Activated T-helper 1 cell treated with Interleukin-2 at 50 U/mL for 16 hours (primary cell): ENCODE data around the gene SPECC1L.

Experiments used
- DNase-seq: peaks from one replicate; pipeline ENCODE4 v3.0.0-alpha.2; 2020; ENCODE audit warnings: low read depth

SPECC1L gene

DNA sequence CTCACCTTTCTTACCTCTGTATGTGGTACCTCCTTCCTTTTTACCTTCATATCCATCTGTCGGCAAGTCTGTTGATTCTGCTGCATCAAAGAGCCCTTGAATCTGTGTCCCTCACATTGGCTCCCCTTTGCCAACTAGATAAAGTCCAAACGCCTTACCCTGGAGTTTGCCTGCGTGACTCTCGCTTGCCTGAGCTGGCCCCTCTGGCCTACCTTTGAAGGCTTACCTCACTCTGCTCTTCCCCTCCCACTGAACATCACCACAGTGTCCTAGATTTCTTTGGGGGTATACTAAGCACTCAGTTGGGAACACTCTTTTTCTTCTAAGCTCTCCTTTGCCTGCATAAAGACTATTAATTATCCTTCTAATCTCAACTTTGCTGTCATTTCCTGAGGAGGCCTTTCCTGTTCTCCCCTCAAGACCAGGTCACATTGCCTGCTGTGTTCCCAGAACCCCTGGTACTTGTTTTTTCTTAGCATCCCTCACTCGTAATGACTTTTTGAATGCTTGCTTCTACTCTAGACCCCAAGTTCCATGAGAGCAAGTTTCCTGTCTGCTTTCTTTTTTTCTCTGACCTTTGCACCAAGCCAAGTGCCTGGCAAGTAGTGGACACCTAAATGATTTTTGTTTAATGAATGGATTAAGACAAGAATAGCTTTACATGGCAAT is 89.0 kb downstream of the SPECC1L start:
- DNase-seq, result no peak

DNA sequence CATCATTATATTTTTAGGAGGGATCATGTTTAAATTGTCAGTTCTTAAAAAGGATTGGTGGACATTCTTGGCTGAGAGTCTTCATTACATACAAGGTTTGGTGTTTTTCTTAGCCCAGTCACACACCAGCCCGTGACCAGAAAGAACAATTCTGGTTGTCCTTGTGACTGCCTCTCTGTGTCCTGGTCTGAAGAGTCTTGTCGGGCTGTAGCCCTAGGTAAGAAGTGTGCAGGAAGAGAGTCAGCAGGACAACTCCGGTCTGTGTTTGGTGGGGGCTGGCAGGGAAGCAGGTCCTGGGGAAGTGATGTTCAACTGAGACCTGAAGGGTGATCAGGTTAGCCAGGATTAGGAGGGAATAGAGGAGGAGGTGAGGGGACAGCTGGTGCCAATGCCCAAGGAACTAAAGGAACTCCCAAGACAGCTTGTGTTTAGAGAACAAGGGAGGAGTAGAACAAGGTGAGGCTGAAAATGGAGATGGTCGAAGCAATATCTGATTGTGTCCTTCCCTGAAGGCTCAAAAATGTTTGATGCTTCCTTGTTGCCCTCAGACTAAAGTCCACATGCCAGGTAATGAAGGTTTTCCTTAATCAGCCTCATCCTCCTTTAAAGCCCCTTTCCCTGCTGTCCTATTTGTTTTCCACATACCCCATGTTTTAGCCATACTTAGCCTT is 91.5 kb downstream of the SPECC1L start:
- DNase-seq, result no peak

DNA sequence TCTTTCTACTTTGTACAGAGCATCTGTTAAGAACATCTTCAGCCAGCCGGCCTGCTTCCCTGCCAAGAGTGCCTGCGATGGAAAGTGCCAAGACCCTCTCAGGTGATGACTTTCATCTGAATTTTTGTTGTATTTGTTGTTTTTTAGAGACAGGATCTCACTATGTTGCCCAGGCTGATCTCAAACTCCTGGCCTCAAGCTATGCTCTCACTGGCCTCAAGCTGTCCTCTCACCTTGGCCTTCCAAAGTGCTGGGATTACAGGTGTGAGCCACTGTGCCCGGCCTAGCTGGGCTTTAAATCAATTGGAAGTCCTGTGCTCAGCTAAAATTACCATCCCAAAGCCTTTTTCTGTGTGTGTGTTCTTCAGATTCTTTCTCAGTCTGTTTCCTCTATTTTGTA is 92.6 kb downstream of the SPECC1L start:
- DNase-seq, result no peak

DNA sequence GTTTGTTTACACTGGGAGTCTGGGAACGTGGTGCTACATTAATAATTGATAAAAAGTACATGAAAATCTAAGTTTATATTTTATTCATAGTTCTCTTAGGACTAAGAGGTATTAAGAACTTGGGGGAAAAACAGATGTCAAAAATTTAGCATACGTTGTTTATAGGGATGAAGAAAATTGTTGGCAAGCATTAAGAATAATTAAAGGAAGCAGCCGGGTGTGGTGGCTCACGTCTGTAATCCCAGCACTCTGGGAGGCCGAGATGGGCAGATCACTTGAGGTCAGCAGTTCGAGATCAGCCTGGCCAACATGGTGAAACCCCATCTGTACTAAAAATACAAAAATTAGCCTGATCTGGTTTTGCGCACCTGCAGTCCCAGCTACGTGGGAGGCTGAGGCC is 96.1 kb downstream of the SPECC1L start:
- DNase-seq, result no peak

DNA sequence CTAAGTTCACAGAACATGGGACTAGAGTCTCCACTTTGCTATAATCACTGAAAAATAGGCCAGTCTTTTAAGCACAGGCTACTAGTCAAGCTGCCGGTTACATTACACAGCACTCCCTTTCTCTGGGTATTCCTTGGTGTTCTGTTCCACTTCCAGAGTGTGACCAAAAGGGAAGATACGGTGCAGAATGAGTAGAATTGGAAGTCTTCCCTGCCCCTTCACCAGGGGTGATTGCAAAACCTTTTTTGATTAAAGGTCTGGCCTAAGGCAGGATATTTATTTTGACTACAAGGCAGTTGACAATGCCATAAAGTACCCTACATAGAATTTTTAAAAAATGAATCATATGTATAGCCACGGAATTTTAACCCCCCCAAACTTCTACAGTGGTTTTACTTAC is 97.2 kb downstream of the SPECC1L start:
- no peak for DNase-seq

DNA sequence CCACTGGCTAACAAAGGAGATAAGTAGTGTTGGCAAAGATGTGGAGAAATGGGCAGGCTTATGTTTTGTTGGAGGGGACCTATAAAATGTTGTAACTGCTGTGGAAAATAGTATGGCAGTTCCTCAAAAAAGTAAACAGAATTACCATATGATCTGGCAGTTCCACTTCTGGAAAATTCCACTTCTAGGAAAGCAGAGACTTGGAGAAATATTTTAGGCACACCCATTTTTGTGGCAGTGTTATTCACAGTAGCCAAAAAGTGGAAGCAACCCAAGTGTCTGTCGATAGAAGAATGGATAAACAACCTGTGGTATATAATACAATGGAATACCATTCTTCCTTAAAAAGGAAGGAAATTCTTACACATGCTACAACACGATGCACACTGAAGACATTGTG is 99.8 kb downstream of the SPECC1L start:
- no peak for DNase-seq

GRCh38 chr22:24376002-24376401 is 105.4 kb downstream of the SPECC1L start:
- DNase-seq, result no peak

- DNase-seq, result no peak
Observed at GRCh38 chr22:24376586-24376985, 106.0 kb downstream of the SPECC1L start.

GRCh38 chr22:24379536-24379935 is 108.9 kb downstream of the SPECC1L start:
- no peak for DNase-seq

- DNase-seq, result no peak
Observed at GRCh38 chr22:24380220-24380904, 109.7 kb downstream of the SPECC1L start.

- DNase-seq, result no peak
Observed at GRCh38 chr22:24380905-24381230, 110.2 kb downstream of the SPECC1L start.

DNA sequence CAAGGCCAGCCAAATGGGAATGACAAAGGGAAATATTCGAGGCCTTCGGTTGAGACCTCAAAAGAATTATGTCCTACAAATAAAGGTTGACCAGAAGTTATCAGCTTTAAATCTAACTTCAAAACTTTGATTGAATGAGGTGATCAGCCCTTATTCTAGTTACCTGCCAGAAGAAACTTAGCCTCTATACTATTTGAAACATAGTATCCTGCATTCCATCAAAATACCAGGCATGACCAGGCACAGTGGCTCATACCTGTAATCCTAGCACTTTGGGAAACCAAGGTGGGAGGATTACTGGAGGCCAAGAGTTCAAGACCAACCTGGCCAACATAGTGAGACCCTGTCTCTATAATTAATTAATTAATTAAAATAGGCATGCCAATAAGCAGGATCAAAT is 112.4 kb downstream of the SPECC1L start:
- no peak for DNase-seq

DNA sequence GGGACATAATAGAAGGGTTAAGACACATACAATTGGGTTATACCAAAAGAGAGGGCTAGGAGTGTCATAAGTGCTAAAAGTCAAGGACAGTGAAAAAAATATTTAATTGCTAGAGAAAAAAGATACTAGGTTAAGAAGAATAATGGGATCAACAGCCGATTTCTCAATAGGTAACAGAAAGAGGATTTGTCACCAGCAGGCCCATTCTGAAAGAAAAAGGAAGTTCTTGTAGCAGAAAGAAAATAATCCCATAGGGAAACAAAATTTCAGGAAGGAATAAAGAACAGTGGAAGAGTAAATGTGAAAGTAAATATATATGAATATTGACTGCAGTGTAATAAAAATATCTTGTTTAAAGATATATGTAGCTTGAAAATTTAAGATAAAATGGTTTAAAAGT is 113.5 kb downstream of the SPECC1L start:
- no peak for DNase-seq

GRCh38 chr22:24386937-24387471 is 116.4 kb downstream of the SPECC1L start:
- DNase-seq, result no peak

- no peak for DNase-seq
Observed at GRCh38 chr22:24389680-24390079, 119.0 kb downstream of the SPECC1L start.

- no peak for DNase-seq
Observed at GRCh38 chr22:24390156-24390555, 119.5 kb downstream of the SPECC1L start.

DNA sequence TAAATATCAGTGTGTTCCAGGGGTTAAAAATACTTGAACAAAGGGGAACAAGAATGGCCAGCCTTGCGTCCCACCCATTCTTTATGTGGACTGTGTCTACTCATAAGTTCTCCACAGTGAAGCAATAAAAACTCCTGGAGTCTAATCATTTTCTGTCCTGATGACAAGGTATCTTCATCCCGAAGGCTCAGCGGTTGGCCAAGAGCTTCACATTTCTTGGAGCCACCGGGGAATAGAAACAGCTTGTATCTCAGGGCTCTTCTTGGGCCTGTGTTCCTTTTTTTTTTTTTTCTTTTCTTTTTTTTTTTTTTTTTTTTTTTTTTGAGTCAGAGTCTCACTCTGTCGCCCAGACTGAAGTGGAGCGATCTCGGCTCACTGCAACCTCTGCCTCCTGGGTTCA is 119.9 kb downstream of the SPECC1L start:
- no peak for DNase-seq

GRCh38 chr22:24391836-24392217 is 121.2 kb downstream of the SPECC1L start:
- no peak for DNase-seq

GRCh38 chr22:24392218-24392931 is 121.7 kb downstream of the SPECC1L start:
- no peak for DNase-seq

- no peak for DNase-seq
Observed at GRCh38 chr22:24393012-24393559, 122.5 kb downstream of the SPECC1L start.

DNA sequence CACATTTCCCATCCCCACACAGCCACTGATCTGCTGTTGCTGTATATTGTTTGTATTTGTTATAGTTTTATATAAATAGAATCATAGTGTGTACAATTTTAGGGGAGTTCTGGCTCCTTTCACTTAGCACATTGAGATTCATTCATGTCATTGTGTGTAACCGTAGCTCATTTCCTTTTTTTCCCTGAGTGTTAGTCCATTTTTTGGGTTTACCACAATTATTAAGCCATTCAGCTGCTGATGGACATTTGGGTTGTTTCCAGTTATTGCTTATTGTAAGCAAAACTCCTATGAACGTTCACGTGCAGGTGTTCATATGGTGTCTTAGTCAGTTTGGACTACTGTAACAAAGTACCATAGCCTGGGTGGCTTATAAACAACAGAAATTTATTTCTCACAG is 123.2 kb downstream of the SPECC1L start:
- DNase-seq, result no peak

GRCh38 chr22:24394254-24394653 is 123.6 kb downstream of the SPECC1L start:
- DNase-seq, result no peak
